Measurements from ENCODE around the gene DDRGK1. TPM values are rescaled to one million over a fixed set of nuclear protein-coding genes. Genes with fewer than 3 reads are reported as not detected.

DDRGK1 gene
- total and polyA plus RNA-seq, 4 donors = 16.8 to 72.4 (median 48.5) TPM

DNA sequence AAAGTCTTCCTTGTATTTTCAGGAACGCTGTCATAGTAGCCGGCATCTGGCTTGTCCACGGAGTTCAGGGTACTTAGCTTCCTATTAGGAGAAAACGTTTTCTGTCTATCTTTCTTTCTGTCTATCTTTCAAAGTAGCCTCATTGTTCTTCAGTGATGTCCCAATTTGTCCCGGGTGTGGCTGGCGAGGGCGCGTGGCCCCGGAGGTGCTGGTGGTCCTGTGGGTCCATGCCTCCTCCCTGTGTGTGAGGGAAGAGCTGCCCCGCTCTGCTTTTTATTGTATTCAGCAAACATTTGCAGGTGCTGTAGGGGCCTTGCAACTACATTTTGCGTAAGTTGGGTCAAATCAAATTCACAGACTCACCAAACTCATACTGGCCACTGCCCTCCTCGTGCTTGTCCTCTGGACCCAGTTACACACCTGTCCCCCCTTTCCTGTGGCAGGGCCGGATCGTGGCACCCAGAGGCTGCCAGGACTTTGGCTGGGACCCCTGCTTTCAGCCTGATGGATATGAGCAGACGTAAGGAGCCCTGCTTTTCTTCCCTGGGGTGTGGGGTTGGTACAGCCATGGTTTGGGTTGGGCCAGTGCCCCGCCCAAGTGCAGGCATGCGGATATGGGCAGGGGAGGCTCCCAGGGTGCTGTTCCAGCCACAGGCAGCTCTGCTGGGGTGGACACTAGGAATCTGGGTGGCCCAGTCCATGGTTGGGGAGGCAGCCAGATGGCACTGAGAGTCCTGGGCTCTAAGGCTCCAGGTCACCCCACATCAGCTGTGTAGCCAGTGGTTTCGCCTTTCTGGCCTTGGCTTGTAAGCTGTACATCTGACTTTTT, 17.1 kb upstream of the DDRGK1 start:
- H3K9me3 ChIP-seq (ENCODE audit: control insufficient read depth in 4 of 4, low read length in 3 of 4) = no peaks in the 10 kb centered on the region
- no peak overlapping the region for H3K4me3 ChIP-seq (ENCODE audit: low read depth in 1 of 3, low read length in 3 of 3)
- DNase-seq (ENCODE audit: low spot score) = no peak
- H3K27ac ChIP-seq (ENCODE audit: low read depth in 1 of 2, low read length in 2 of 2) = no peak overlapping the region
- no peak overlapping the region for H3K9ac ChIP-seq (ENCODE audit: low read depth in 1 of 2, low read length in 2 of 2)
- H3K4me1 ChIP-seq (ENCODE audit: control insufficient read depth in 4 of 4, insufficient read depth in 4 of 4, low read length in 3 of 4) = peaks cover 0 to 6% (median 2%) of the 10 kb centered on the region in 4 donors
- no peak for TF ChIP-seq NR2F2 (IDR thresholded peaks at IDR 0.05)
- no peak for TF ChIP-seq EGR1 (IDR thresholded peaks at IDR 0.05; ENCODE audit: low read depth in 2 of 2)
- no peak for TF ChIP-seq GABPA (IDR thresholded peaks at IDR 0.05 in 1 of 2, conservative IDR thresholded peaks at IDR 0.05 in 1 of 2)
- no peak for TF ChIP-seq HNF4A (conservative IDR thresholded peaks at IDR 0.05)
- TF ChIP-seq, protein P1, sequence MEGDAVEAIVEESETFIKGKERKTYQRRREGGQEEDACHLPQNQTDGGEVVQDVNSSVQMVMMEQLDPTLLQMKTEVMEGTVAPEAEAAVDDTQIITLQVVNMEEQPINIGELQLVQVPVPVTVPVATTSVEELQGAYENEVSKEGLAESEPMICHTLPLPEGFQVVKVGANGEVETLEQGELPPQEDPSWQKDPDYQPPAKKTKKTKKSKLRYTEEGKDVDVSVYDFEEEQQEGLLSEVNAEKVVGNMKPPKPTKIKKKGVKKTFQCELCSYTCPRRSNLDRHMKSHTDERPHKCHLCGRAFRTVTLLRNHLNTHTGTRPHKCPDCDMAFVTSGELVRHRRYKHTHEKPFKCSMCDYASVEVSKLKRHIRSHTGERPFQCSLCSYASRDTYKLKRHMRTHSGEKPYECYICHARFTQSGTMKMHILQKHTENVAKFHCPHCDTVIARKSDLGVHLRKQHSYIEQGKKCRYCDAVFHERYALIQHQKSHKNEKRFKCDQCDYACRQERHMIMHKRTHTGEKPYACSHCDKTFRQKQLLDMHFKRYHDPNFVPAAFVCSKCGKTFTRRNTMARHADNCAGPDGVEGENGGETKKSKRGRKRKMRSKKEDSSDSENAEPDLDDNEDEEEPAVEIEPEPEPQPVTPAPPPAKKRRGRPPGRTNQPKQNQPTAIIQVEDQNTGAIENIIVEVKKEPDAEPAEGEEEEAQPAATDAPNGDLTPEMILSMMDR (IDR thresholded peaks at IDR 0.05; ENCODE audit: low read depth, low read length, missing input control) = no peak
- TF ChIP-seq FOXA2 (IDR thresholded peaks at IDR 0.05) = no peak
- TF ChIP-seq, protein P2, sequence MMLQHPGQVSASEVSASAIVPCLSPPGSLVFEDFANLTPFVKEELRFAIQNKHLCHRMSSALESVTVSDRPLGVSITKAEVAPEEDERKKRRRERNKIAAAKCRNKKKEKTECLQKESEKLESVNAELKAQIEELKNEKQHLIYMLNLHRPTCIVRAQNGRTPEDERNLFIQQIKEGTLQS (IDR thresholded peaks at IDR 0.05) = no peak
- no peak for TF ChIP-seq YY1 (IDR thresholded peaks at IDR 0.05)
- TF ChIP-seq, protein P3, sequence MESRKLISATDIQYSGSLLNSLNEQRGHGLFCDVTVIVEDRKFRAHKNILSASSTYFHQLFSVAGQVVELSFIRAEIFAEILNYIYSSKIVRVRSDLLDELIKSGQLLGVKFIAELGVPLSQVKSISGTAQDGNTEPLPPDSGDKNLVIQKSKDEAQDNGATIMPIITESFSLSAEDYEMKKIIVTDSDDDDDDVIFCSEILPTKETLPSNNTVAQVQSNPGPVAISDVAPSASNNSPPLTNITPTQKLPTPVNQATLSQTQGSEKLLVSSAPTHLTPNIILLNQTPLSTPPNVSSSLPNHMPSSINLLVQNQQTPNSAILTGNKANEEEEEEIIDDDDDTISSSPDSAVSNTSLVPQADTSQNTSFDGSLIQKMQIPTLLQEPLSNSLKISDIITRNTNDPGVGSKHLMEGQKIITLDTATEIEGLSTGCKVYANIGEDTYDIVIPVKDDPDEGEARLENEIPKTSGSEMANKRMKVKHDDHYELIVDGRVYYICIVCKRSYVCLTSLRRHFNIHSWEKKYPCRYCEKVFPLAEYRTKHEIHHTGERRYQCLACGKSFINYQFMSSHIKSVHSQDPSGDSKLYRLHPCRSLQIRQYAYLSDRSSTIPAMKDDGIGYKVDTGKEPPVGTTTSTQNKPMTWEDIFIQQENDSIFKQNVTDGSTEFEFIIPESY (IDR thresholded peaks at IDR 0.05) = no peak
- no peak for TF ChIP-seq TAF1 (conservative IDR thresholded peaks at IDR 0.05)
- no peak for TF ChIP-seq JUND (IDR thresholded peaks at IDR 0.05)
- no peak for TF ChIP-seq HNF4G (IDR thresholded peaks at IDR 0.05)
- no peak for TF ChIP-seq FOXA1 (IDR thresholded peaks at IDR 0.05)
- TF ChIP-seq RXRA (IDR thresholded peaks at IDR 0.05) = no peak
- TF ChIP-seq RAD21 (IDR thresholded peaks at IDR 0.05) = no peak
- TF ChIP-seq, protein P4, sequence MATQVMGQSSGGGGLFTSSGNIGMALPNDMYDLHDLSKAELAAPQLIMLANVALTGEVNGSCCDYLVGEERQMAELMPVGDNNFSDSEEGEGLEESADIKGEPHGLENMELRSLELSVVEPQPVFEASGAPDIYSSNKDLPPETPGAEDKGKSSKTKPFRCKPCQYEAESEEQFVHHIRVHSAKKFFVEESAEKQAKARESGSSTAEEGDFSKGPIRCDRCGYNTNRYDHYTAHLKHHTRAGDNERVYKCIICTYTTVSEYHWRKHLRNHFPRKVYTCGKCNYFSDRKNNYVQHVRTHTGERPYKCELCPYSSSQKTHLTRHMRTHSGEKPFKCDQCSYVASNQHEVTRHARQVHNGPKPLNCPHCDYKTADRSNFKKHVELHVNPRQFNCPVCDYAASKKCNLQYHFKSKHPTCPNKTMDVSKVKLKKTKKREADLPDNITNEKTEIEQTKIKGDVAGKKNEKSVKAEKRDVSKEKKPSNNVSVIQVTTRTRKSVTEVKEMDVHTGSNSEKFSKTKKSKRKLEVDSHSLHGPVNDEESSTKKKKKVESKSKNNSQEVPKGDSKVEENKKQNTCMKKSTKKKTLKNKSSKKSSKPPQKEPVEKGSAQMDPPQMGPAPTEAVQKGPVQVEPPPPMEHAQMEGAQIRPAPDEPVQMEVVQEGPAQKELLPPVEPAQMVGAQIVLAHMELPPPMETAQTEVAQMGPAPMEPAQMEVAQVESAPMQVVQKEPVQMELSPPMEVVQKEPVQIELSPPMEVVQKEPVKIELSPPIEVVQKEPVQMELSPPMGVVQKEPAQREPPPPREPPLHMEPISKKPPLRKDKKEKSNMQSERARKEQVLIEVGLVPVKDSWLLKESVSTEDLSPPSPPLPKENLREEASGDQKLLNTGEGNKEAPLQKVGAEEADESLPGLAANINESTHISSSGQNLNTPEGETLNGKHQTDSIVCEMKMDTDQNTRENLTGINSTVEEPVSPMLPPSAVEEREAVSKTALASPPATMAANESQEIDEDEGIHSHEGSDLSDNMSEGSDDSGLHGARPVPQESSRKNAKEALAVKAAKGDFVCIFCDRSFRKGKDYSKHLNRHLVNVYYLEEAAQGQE (IDR thresholded peaks at IDR 0.05) = no peak
- TF ChIP-seq, protein P5, sequence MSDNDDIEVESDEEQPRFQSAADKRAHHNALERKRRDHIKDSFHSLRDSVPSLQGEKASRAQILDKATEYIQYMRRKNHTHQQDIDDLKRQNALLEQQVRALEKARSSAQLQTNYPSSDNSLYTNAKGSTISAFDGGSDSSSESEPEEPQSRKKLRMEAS (IDR thresholded peaks at IDR 0.05) = no peak
- WGBS = 91% methylated on average over 18 of the region's 18 CpGs
- H3K36me3 ChIP-seq (ENCODE audit: control insufficient read depth in 4 of 4, insufficient read depth in 3 of 4, low read depth in 1 of 4, low read length in 3 of 4) = peaks cover 2 to 17% (median 13%) of the 10 kb centered on the region in 4 donors
- H3K27me3 ChIP-seq (ENCODE audit: control insufficient read depth in 4 of 4, insufficient read depth in 4 of 4, low read length in 3 of 4) = no peaks in the 10 kb centered on the region

Data from liver (tissue), 9 donors.